SU-DHL-6 (cell line): ENCODE results near the gene MIOX.

Experiments
- EZH2phosphoT487 ChIP-seq: fragments of 200-600 bp; sonication (generic), shearing (Covaris generic); conservative IDR thresholded peaks from 2 replicates; pipeline ENCODE4 v1.6.1; 2018; ENCODE audit warnings: mild to moderate bottlenecking, antibody characterized with exemption, low read length, moderate library complexity, mixed read lengths
- TF ChIP-seq, protein P1 (sequence below): fragments of 200-600 bp; sonication (generic); IDR thresholded peaks from one replicate; pipeline ENCODE4 v1.5.1; 2017; ENCODE audit warnings: antibody characterized with exemption, mild to moderate bottlenecking, low read length, moderate library complexity; ENCODE audit not compliant: insufficient read depth, poor library complexity, severe bottlenecking

DNA sequence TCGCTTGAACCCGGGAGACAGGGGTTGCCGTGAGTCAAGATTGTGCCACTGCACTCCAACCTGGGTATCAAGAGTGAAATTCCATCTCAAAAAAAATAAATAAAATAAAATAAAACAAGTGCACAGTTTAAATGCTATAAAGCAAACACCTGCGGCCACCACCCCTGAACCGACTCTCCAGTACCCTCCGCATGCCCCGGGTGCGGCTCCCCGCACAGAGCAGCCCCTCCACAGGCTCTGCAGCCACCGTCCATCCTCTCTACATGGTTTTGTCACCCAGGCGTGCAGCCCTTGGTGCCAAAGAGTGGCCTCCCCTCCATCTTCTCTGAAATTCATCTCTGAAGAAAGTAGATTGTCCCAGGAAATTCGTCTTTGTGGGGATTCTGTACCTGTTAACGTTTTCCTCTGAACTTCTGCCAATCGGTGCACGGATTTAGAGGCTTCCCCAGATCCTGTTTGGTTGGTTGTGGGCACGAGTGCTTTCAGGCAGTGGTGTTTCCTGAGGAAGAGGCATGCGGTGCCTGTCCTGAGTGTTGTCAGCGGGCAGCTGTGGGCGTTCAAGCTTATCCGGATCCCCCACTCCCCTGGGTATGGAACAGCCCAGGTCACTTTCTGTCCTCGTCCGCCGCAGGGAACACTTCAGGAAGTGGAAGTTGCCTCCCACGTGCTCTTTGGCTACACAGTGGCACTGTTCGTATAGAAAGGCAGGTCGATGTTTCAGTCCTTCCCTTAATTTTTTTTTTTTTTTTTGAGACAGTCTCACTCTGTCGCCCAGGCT is 4.1 kb downstream of the MIOX start:
- TF ChIP-seq, protein P1, sequence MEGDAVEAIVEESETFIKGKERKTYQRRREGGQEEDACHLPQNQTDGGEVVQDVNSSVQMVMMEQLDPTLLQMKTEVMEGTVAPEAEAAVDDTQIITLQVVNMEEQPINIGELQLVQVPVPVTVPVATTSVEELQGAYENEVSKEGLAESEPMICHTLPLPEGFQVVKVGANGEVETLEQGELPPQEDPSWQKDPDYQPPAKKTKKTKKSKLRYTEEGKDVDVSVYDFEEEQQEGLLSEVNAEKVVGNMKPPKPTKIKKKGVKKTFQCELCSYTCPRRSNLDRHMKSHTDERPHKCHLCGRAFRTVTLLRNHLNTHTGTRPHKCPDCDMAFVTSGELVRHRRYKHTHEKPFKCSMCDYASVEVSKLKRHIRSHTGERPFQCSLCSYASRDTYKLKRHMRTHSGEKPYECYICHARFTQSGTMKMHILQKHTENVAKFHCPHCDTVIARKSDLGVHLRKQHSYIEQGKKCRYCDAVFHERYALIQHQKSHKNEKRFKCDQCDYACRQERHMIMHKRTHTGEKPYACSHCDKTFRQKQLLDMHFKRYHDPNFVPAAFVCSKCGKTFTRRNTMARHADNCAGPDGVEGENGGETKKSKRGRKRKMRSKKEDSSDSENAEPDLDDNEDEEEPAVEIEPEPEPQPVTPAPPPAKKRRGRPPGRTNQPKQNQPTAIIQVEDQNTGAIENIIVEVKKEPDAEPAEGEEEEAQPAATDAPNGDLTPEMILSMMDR, result no peak
- TF ChIP-seq EZH2phosphoT487, result no peak
